GM21825 (cell line): ENCODE results near the gene FKBP2.

Source experiments
- ATAC-seq: cut with Tn5 transposase; IDR thresholded peaks from one replicate; pipeline ENCODE4 v1.9.1; 2021; ENCODE audit warnings: mild to moderate bottlenecking, moderate library complexity; ENCODE audit not compliant: unreplicated experiment

FKBP2 gene

GRCh38 chr11:64247729-64248531, 7.0 kb downstream of the FKBP2 start:
- no peak for ATAC-seq

- ATAC-seq, result no peak
Measured at GRCh38 chr11:64248578-64248977, 7.7 kb downstream of the FKBP2 start.

- no peak for ATAC-seq
Measured at GRCh38 chr11:64249038-64249437, 8.1 kb downstream of the FKBP2 start.

- ATAC-seq, result no peak
Measured at GRCh38 chr11:64249563-64250414, 8.9 kb downstream of the FKBP2 start.

GRCh38 chr11:64250415-64251015, 9.6 kb downstream of the FKBP2 start:
- ATAC-seq, result no peak

GRCh38 chr11:64251016-64251752, 10.3 kb downstream of the FKBP2 start, which contains the start of gene PLCB3:
Gene PLCB3, plus strand, starts transcription at chr11:64251530. Its CDS starts 120 bp downstream, at chr11:64251650.
- peak; percentile 38 for ATAC-seq

GRCh38 chr11:64251753-64252002, 10.8 kb downstream of the FKBP2 start:
- ATAC-seq, result no peak

GRCh38 chr11:64252003-64252872, 11.3 kb downstream of the FKBP2 start:
- no peak for ATAC-seq

- no peak for ATAC-seq
Measured at GRCh38 chr11:64253043-64253442, 12.1 kb downstream of the FKBP2 start.

- ATAC-seq, result no peak
Measured at GRCh38 chr11:64253481-64253880, 12.6 kb downstream of the FKBP2 start.

GRCh38 chr11:64254326-64254725, 13.4 kb downstream of the FKBP2 start:
- no peak for ATAC-seq

- no peak for ATAC-seq
Measured at GRCh38 chr11:64255135-64256128, 14.5 kb downstream of the FKBP2 start.

- no peak for ATAC-seq
Measured at GRCh38 chr11:64256300-64256699, 15.4 kb downstream of the FKBP2 start.

- no peak for ATAC-seq
Measured at GRCh38 chr11:64258356-64258755, 17.5 kb downstream of the FKBP2 start.

GRCh38 chr11:64258946-64259532, 18.1 kb downstream of the FKBP2 start:
- ATAC-seq, result no peak

GRCh38 chr11:64259533-64260067, 18.7 kb downstream of the FKBP2 start:
- ATAC-seq, result no peak

- no peak for ATAC-seq
Measured at GRCh38 chr11:64260147-64260708, 19.3 kb downstream of the FKBP2 start.

- ATAC-seq, result no peak
Measured at GRCh38 chr11:64261556-64262080, 20.7 kb downstream of the FKBP2 start.
